Activated T-cell treated with anti-CD3 and anti-CD28 coated beads, Interleukin-2, amount 50 U/mL, for 24 hours (primary cell): ENCODE results near the gene RFX2.
"Not testable (repeated sequence)": the region's sequence is repeated elsewhere in the genome, so short reads cannot be mapped to it uniquely, and the experiment has no call there.

Experiments
- DNase-seq: peaks from one replicate; pipeline ENCODE4 v3.0.0-alpha.2; 2020
- H3K27ac Mint-ChIP-seq: 2 replicates; pipeline ENCODE4 v1.8.0; 2020; ENCODE audit warnings: mild to moderate bottlenecking, mixed read lengths
- H3K27me3 Mint-ChIP-seq: 2 replicates; pipeline ENCODE4 v1.8.0; 2020; ENCODE audit warnings: mixed read lengths
- H3K36me3 Mint-ChIP-seq: 2 replicates; pipeline ENCODE4 v1.8.0; 2020; ENCODE audit warnings: low read depth, mixed read lengths
- H3K4me1 Mint-ChIP-seq: 2 replicates; pipeline ENCODE4 v1.8.0; 2020; ENCODE audit warnings: low read depth, mixed read lengths
- H3K4me3 Mint-ChIP-seq: 2 replicates; pipeline ENCODE4 v1.8.0; 2020; ENCODE audit warnings: mild to moderate bottlenecking, moderate library complexity, mixed read lengths
- H3K9me3 Mint-ChIP-seq: 2 replicates; pipeline ENCODE4 v1.8.0; 2020; ENCODE audit warnings: mixed read lengths

Gene RFX2

GRCh38 chr19:5987077-5987818 is 123.1 kb downstream of the RFX2 start:
- DNase-seq = peak; percentile 80
- H3K4me1 Mint-ChIP-seq = peaks cover 35% of the 10 kb centered on the region
- peak overlapping the region; percentile 63 for H3K27ac Mint-ChIP-seq
- no peaks in the 10 kb centered on the region for H3K36me3 Mint-ChIP-seq
- peak overlapping the region; percentile 63 for H3K4me3 Mint-ChIP-seq
- H3K27me3 Mint-ChIP-seq = no peaks in the 10 kb centered on the region
- H3K9me3 Mint-ChIP-seq = no peaks in the 10 kb centered on the region

GRCh38 chr19:5985837-5986236 is 124.5 kb downstream of the RFX2 start:
- not testable (repeated sequence) for H3K4me3 Mint-ChIP-seq, H3K36me3 Mint-ChIP-seq, DNase-seq, H3K27ac Mint-ChIP-seq, H3K9me3 Mint-ChIP-seq, H3K27me3 Mint-ChIP-seq
- peaks cover 40% of the 10 kb centered on the region for H3K4me1 Mint-ChIP-seq

DNA sequence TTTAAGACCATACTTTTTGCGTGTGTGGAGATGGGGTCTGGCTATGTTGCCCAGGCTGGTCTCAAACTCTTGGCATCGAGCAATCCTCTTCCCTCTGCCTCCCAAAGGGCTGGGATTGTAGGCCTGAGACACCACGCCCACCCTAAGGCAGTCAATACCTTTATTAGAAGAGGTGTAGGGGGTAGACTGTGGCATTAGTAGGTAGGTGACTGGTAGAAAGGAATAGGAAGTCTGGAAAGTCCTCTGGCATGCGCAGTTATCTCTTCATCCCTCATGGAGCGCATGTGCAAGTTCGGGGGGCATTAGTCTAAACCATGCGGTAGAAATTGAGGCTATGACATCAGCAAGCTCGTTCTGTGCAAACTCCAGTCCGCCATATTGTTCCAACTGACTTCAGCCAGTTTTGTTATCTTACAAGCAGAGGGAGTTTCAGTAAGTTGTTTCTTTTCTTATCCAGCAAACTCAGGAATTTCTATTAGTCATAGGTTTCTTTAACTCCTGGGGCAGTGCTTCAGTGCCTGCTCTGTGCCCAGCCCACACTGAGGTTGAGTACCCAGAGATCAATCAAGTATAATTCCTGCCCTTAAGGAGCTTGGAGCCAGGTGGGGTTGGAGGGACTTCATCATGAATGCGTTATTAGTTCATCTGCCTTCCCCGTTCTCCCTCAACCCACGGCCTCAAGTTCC is 125.1 kb downstream of the RFX2 start:
- H3K27ac Mint-ChIP-seq = no peak overlapping the region

DNA sequence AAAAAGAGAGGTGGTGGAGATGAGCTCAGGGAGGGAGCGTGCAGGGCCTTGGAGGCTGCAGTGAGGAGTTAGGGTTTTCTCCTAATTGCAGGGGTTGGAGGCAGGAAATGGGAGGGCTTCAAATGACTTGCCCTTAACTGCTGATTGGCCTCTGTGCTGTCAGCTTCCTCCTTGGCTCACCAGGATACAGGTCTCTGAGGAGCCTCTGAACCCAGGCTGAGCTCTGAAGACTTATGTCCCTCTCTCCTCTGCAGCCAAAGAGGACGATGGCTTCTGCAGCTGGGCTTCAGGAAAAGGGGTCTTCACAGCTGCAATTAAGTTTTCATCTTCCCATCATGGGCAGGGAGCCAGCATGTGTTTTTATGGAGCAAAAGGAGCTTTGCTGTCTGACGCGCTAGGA is 125.7 kb downstream of the RFX2 start:
- H3K36me3 Mint-ChIP-seq = peaks cover 7% of the 10 kb centered on the region
- no peaks in the 10 kb centered on the region for H3K9me3 Mint-ChIP-seq
- no peak overlapping the region for H3K4me3 Mint-ChIP-seq
- H3K27me3 Mint-ChIP-seq = no peaks in the 10 kb centered on the region
- no peak for DNase-seq
- H3K27ac Mint-ChIP-seq = no peak overlapping the region
- H3K4me1 Mint-ChIP-seq = peaks cover 46% of the 10 kb centered on the region

More for the DNA sequence above, 125.1 kb downstream of the RFX2 start:
- H3K36me3 Mint-ChIP-seq = peaks cover 7% of the 10 kb centered on the region
- H3K9me3 Mint-ChIP-seq = no peaks in the 10 kb centered on the region
- peaks cover 41% of the 10 kb centered on the region for H3K4me1 Mint-ChIP-seq
- H3K27me3 Mint-ChIP-seq = no peaks in the 10 kb centered on the region
- no peak overlapping the region for H3K4me3 Mint-ChIP-seq
- DNase-seq = no peak

DNA sequence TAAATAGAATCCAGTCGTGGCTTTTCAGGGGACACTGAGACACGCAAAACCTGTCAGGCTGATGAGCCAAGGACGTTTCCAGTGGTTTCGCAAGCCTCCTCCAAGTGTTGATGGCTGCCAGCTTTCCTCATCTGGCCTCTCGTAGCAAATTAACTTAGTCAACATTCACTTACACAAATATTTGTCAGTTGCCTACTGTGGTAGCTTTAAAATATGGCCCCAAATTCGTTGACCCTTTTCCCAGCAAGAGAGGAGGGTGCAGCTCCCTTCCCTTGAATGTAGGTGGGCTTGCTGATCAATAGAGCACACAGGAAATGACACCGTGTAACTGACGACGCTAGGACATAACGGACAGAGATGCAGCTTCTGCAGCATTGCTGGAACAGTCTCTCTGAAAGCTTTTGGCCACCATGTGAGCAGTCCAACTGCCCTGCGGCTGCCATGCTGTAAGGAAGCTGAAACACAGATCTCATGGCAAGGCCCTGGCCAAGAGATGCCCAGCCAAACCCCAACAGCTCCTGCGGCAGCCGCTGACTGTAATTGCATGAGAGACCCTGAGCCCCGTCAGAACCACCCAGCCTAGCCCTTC is 126.8 kb downstream of the RFX2 start:
- Mint-ChIP-seq H3K27me3 (no peaks in the 10 kb centered on the region), H3K4me3 (peak overlapping the region; percentile 32), H3K4me1 (peaks cover 51% of the 10 kb centered on the region), H3K36me3 (peaks cover 14% of the 10 kb centered on the region), H3K27ac (peak overlapping the region; percentile 90), H3K9me3 (no peaks in the 10 kb centered on the region)
- DNase-seq = no peak

GRCh38 chr19:5978606-5979552 is 131.4 kb downstream of the RFX2 start:
- Mint-ChIP-seq H3K36me3 (peaks cover 52% of the 10 kb centered on the region), H3K27ac (peak overlapping the region; percentile 97), H3K4me1 (peaks cover 66% of the 10 kb centered on the region), H3K4me3 (peak overlapping the region; percentile 97), H3K27me3 (no peaks in the 10 kb centered on the region), H3K9me3 (no peaks in the 10 kb centered on the region)
- peak; percentile 49 for DNase-seq

DNA sequence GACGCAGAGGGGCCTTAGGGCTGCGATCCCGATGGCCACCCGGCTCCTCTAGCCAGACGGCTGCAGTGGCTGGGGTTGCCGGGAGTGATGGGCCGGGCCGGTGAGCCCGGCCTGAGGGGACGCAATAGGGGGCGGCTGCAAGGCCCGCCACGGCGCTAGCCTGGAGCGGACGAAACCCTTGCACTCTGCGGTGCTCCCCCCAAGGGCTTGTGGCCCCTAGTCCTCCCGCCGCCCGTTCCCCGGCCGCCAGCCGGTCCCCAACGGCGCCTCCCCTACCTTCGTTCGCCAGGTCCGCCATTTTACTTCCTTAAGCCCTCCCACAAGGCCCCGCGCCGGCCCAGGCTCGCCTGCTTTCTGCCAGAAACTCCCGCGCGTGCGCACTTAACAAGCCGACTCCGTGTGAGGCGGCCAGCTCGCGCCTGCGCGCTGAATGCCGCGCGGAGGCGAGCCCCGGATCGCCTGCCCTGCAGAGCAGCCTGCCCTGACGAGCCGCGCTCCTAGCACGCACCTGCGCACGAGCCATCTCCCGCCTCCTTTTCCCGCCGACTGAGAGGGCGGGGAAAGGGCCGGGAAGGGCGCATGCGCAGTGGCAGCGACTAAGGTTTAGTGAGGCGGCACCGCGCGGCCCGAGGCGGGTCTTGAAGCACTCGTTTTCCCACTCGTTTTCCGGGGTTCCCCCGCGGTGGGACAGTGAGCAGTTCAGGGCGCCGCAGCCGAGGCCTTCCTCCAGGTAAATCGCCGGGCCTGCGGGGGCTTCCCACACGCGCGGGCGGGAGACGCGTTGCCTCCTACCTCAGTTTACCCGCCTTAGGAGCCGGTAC is 132.3 kb downstream of the RFX2 start, which contains the start of gene RANBP3:
TSS of gene RANBP3 (minus strand) at position 356 of the 821 bp plus-strand sequence. CDS start at position 298, 58 bp downstream.
- Mint-ChIP-seq H3K27me3 (no peaks in the 10 kb centered on the region), H3K4me3 (peak within 1 kb of the TSS; percentile 97), H3K9me3 (no peaks in the 10 kb centered on the region), H3K4me1 (peaks cover 65% of the 10 kb centered on the region), H3K36me3 (peaks cover 60% of the 10 kb centered on the region), H3K27ac (peak within 1 kb of the TSS; percentile 97)
- DNase-seq = peak; percentile 97

DNA sequence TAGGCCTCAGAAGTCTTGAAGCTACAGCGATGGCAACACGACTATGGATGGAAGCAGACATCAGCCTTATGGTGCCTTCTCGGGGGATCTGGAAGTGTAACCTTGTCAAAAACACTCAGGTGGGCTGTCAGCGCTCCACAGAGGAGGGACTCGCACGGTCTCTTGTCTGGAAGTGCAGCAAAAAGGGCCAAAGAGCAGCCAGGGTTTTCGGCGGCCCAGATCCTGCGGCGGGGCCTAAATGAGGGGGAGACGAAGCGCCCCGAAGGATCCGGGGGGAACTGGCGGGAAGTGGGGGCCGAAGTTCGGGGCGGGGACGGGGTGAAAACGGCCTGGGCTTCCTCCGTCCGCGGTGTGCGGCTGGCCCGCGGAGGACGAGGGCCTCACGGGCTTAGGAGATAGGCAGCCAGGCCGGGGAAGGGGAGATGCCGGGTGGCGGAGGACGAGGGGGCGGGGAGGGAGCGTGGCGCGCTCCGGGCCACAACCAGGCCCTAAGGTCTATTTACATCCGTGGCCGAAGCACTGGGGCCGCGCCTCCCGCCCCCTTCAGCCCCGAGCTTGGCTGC is 133.0 kb downstream of the RFX2 start:
- DNase-seq = no peak
- Mint-ChIP-seq H3K9me3 (no peaks in the 10 kb centered on the region), H3K27ac (peak overlapping the region; percentile 91), H3K27me3 (no peaks in the 10 kb centered on the region), H3K36me3 (peaks cover 66% of the 10 kb centered on the region), H3K4me1 (peaks cover 67% of the 10 kb centered on the region), H3K4me3 (peak overlapping the region; percentile 97)

- Mint-ChIP-seq H3K27ac (peak overlapping the region; percentile 91), H3K27me3 (no peaks in the 10 kb centered on the region), H3K9me3 (no peaks in the 10 kb centered on the region), H3K4me3 (peak overlapping the region; percentile 97), H3K36me3 (peaks cover 69% of the 10 kb centered on the region), H3K4me1 (peaks cover 67% of the 10 kb centered on the region)
- no peak for DNase-seq
These were observed 133.5 kb downstream of the RFX2 start for GRCh38 chr19:5976768-5977167.

GRCh38 chr19:5975388-5975728 is 134.9 kb downstream of the RFX2 start:
- DNase-seq = no peak
- Mint-ChIP-seq H3K27me3 (no peaks in the 10 kb centered on the region), H3K4me1 (peaks cover 78% of the 10 kb centered on the region), H3K27ac (peak overlapping the region; percentile 91), H3K36me3 (peaks cover 77% of the 10 kb centered on the region), H3K4me3 (peak overlapping the region; percentile 97), H3K9me3 (no peaks in the 10 kb centered on the region)

GRCh38 chr19:5974721-5975387 is 135.4 kb downstream of the RFX2 start:
- Mint-ChIP-seq H3K4me3 (peak overlapping the region; percentile 97), H3K36me3 (peaks cover 81% of the 10 kb centered on the region)
- DNase-seq = peak; percentile 51

DNA sequence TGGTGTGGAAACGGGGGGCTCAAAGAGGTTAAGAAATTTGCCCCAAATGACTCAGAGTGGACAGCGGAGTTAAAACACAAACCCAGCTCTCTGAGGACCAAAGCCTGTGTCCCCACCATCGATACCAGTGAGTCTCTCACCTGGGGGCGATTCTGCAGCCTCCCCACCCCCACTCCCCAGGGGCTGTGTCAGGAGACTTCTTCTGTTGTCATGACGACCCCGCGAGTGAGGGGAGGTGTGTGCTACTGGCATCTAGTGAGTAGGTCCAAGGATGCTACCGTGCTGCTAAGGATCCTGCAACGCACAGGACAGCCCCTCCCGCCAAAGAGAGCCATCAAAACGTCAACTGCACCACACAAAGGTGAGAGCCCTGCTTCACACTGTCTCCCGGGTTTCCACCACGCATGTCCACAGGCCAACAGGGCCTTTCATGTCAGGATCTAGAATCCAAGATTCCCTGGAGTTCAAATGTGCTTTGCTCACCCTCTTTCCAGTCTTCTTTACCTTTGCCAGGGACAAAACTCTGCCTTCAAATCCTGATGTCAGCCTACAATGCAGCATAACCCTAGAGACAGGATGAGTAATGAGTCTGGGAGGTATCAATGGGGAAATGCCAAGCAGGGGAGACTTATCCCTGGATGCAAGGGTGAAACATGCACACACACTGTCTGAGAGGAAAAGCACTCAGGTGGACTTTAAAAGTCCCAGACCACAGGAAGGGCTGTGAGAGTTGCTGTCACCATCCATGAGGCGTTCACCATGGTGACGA is 136.2 kb downstream of the RFX2 start:
- no peak for DNase-seq
- Mint-ChIP-seq H3K4me3 (peak overlapping the region; percentile 97), H3K9me3 (no peaks in the 10 kb centered on the region), H3K4me1 (peaks cover 82% of the 10 kb centered on the region), H3K36me3 (peaks cover 85% of the 10 kb centered on the region), H3K27ac (peak overlapping the region; percentile 91), H3K27me3 (no peaks in the 10 kb centered on the region)

More at GRCh38 chr19:5974721-5975387, 135.4 kb downstream of the RFX2 start:
- no peaks in the 10 kb centered on the region for H3K27me3 Mint-ChIP-seq
- H3K27ac Mint-ChIP-seq = peak overlapping the region; percentile 91
- H3K9me3 Mint-ChIP-seq = no peaks in the 10 kb centered on the region
- H3K4me1 Mint-ChIP-seq = peaks cover 79% of the 10 kb centered on the region
